Astrocyte (in vitro differentiated cells and primary cell): ENCODE results near the gene ULK4.

ENCODE experiments used
- CTCF ChIP-seq: IDR thresholded peaks from 2 replicates; pipeline ENCODE4 v1.5.1; 2011; ENCODE audit warnings: low read depth, mild to moderate bottlenecking, inconsistent platforms, low read length, moderate library complexity; ENCODE audit not compliant: insufficient read depth
- EZH2 ChIP-seq: IDR thresholded peaks from 2 replicates; pipeline ENCODE4 v1.6.1; 2012; ENCODE audit warnings: mild to moderate bottlenecking, low read length, inconsistent platforms; ENCODE audit not compliant: insufficient read depth

- TF ChIP-seq CTCF (no peak), EZH2 (no peak)
Measured at GRCh38 chr3:41611008-41611407, 350.9 kb downstream of the ULK4 start.
